22Rv1 (cell line): ENCODE measurements around the gene LHFPL6.

Experiments
- H3K27ac ChIP-seq: fragments of 450-650 bp; 2 replicates; pipeline ENCODE4 v1.5.1; 2017
- CTCF ChIP-seq: fragments of 450-650 bp; IDR thresholded peaks from 2 replicates; pipeline ENCODE4 v1.5.1; 2017; ENCODE audit warnings: mild to moderate bottlenecking
- ZFX ChIP-seq: fragments of 450-650 bp; IDR thresholded peaks from 2 replicates; pipeline ENCODE4 v1.6.1; 2017; ENCODE audit warnings: antibody characterized with exemption, borderline replicate concordance

Gene LHFPL6

GRCh38 chr13:39503048-39503447 is 99.9 kb downstream of the LHFPL6 start:
- no peak overlapping the region for H3K27ac ChIP-seq
- TF ChIP-seq ZFX (no peak), CTCF (no peak)

GRCh38 chr13:39501702-39502324 is 101.2 kb downstream of the LHFPL6 start:
- TF ChIP-seq ZFX: no peak
- no peak overlapping the region for H3K27ac ChIP-seq

DNA sequence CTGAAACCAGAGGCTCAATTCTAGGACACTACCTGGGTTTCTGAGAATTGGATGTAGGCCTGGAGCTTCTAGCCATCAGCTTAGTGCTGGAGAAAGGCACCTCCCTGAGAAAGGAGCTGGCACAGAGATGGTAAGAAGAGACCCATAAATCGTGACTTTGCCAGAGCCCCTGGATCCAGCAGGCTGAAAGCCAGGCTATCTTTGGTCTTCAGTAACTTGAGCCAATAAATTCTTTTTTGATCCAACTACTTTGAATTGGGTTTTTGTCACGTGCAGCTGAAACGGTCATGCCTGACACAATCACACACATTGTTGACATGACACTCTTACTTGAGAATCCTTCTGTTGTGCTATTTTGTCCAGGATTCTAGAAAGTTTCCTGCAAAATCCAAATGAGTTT is 103.4 kb downstream of the LHFPL6 start:
- no peak overlapping the region for H3K27ac ChIP-seq
- TF ChIP-seq ZFX: no peak
- no peak for TF ChIP-seq CTCF

DNA sequence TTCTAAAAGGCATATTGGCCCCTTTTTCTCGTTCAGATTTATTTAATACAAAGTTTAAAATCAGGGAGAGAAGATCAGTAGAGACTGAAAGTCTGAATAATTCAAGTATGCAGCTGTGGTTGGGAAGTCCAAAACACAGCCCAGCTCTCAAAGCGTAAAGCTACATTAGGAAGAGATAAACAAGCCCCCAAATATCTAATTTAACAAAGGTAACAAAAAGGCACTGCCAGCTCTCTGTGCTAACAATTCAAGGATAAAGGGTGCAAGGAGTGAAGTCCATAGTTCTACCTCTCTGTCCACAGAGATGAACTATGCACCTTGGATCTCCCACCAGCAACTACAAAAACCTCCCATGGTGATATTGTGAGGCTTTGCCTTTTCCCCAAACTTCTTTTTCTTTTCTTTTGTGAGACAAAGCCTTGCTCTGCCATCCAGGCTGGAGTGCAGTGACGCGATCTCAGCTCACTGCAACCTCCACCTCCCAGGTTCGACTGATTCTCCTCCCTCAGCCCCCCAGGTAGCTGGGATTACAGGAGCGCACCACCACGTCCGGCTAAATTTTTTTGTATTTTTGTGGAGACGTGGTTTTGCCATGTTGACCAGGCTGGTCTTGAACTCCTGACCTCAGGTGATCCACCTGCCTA is 104.4 kb downstream of the LHFPL6 start:
- no peak overlapping the region for H3K27ac ChIP-seq
- TF ChIP-seq CTCF: no peak
- no peak for TF ChIP-seq ZFX

DNA sequence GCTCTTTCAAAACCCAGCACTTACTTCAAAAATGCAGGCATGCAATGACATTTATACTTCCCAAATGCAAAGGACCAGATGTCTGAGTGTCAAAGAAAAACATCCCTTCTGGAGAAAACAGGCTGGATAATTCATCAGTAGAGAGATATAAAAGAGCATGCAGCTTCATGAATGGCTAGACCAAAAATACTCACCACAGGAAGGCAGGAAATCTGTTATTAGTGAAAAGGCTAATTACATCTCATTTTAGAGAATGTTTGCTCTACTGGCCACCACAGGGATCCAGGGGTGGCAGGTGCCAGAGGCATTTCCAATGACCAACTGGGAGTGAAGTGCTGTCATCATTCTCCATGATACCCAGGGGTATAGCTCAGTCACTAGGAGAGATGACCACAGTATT is 106.5 kb downstream of the LHFPL6 start:
- TF ChIP-seq ZFX (no peak), CTCF (no peak)
- H3K27ac ChIP-seq: no peak overlapping the region

GRCh38 chr13:39494633-39495032 is 108.4 kb downstream of the LHFPL6 start:
- TF ChIP-seq ZFX: no peak
- no peak for TF ChIP-seq CTCF
- H3K27ac ChIP-seq: no peak overlapping the region

GRCh38 chr13:39494006-39494405 is 109.0 kb downstream of the LHFPL6 start:
- TF ChIP-seq CTCF (no peak), ZFX (no peak)
- H3K27ac ChIP-seq: no peak overlapping the region
